Tibial artery (tissue), 4 donors: ENCODE data around the gene TRIM66.

Experiments
- DNase-seq, 2 donors: peaks; one replicate each; pipeline ENCODE4 v3.0.0-alpha.2; 2019
- H3K27ac ChIP-seq, 2 donors: fragments of 200-600 bp; sonication (generic) in 1 of 2; 1 replicate in 1 of 2; 2 replicates in 1 of 2; pipeline ENCODE4 v1.5.1; 2018 to 2019; ENCODE audit warnings: mild to moderate bottlenecking in 1 of 2
- H3K27me3 ChIP-seq, 2 donors: fragments of 200-600 bp; sonication (generic) in 1 of 2; one replicate each; pipeline versions ENCODE4 v1.5.1 to v1.6.0; 2016 to 2019
- H3K36me3 ChIP-seq, 3 donors: fragments of 200-600 bp; sonication (generic) in 2 of 3; one replicate each; pipeline ENCODE4 v1.5.1; 2016 to 2019; ENCODE audit warnings: mild to moderate bottlenecking in 2 of 3
- H3K4me1 ChIP-seq, 4 donors: fragments of 200-600 bp; sonication (generic) in 2 of 4; 1 replicate in 3 of 4; 2 replicates in 1 of 4; pipeline ENCODE4 v1.5.1; 2016 to 2019
- H3K4me3 ChIP-seq, 2 donors: fragments of 200-600 bp; sonication (generic) in 1 of 2; 1 replicate in 1 of 2; 2 replicates in 1 of 2; pipeline ENCODE4 v1.5.1; 2018 to 2019; ENCODE audit warnings: mild to moderate bottlenecking in 2 of 2
- H3K9me3 ChIP-seq, 3 donors: fragments of 200-600 bp; sonication (generic) in 1 of 3; one replicate each; pipeline ENCODE4 v1.5.1; 2016 to 2019
- intact Hi-C: fragments of 100-400 bp; cut with DNase I; formaldehyde crosslinking; loops from one replicate; pipeline ENCODE4 v1.15.0; 2023; ENCODE audit warnings: low total_unique reads
- TF ChIP-seq, protein P1 (sequence below), 2 experiments: fragments of 200-600 bp in 1 of 2; fragments of 450-650 bp in 1 of 2; IDR thresholded peaks; one replicate each; pipeline ENCODE4 v1.5.1; 2017 to 2019; ENCODE audit warnings: antibody characterized with exemption in 2 of 2, mild to moderate bottlenecking in 1 of 2, moderate library complexity in 1 of 2

Gene TRIM66

DNA sequence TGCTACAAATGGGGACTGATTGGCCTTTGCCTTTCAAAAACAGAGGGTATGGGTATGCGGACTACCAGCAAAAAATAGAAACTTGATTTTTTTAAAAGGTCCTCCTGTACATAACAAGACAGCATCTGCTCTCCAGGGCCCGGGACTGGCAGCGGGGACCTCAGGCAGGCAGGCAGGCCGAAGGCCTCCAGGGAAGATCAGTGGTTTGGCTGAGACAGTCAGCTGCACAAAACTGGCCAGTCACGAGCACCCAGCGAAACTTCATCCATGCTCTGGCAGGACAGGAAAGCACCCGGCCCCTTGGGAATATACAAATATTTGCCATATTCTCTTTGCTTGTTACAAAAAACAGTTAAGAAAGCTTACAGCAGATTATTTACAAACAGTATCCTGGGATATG, 11.1 kb upstream of the TRIM66 start:
- intact Hi-C loops: no loop called here
- Histone ChIP-seq H3K36me3 (peaks cover 67 to 75% (median 70%) of the 10 kb centered on the region in 3 donors), H3K27ac (peak overlapping the region; percentile 57 to 69), H3K9me3 (no peaks in the 10 kb centered on the region), H3K4me3 (no peak overlapping the region), H3K27me3 (no peaks in the 10 kb centered on the region), H3K4me1 (peaks cover 0 to 21% (median 8%) of the 10 kb centered on the region in 4 donors)
- DNase-seq: no peak
- TF ChIP-seq, protein P1, sequence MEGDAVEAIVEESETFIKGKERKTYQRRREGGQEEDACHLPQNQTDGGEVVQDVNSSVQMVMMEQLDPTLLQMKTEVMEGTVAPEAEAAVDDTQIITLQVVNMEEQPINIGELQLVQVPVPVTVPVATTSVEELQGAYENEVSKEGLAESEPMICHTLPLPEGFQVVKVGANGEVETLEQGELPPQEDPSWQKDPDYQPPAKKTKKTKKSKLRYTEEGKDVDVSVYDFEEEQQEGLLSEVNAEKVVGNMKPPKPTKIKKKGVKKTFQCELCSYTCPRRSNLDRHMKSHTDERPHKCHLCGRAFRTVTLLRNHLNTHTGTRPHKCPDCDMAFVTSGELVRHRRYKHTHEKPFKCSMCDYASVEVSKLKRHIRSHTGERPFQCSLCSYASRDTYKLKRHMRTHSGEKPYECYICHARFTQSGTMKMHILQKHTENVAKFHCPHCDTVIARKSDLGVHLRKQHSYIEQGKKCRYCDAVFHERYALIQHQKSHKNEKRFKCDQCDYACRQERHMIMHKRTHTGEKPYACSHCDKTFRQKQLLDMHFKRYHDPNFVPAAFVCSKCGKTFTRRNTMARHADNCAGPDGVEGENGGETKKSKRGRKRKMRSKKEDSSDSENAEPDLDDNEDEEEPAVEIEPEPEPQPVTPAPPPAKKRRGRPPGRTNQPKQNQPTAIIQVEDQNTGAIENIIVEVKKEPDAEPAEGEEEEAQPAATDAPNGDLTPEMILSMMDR (IDR thresholded peaks at IDR 0.05): no peak

DNA sequence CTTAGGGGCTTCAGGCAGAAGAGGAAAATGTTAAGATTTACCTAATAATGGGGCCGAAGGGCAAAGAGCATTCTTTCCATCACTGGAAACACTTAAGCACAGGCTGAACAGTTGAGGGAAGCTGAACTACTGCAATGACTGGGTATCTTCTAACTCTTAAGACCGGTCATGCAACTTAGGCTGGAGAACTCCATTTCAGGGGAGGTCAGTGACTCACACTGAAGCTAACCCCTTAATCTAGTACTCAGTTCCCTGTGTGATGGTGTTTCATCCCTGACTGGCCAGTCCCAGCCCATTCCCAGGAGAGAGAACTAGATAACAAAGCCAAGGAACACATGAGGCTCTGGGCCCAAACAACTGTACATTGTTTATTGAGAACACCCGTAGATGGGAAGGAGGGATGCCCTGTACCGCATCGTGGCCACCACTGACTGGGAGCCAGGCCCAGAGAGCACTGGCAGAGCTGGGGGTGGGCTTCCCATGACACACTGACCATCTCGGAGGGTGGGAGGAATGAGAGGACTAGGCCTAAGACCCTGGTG, 10.6 kb upstream of the TRIM66 start:
- Histone ChIP-seq H3K4me3 (no peak overlapping the region), H3K9me3 (no peaks in the 10 kb centered on the region), H3K36me3 (peaks cover 63 to 70% (median 65%) of the 10 kb centered on the region in 3 donors), H3K27ac (peak overlapping the region; percentile 57 to 69), H3K4me1 (peaks cover 0 to 26% (median 10%) of the 10 kb centered on the region in 4 donors), H3K27me3 (no peaks in the 10 kb centered on the region)
- DNase-seq: no peak
- intact Hi-C loops: no loop called here
- TF ChIP-seq, protein P1 (IDR thresholded peaks at IDR 0.05): no peak

DNA sequence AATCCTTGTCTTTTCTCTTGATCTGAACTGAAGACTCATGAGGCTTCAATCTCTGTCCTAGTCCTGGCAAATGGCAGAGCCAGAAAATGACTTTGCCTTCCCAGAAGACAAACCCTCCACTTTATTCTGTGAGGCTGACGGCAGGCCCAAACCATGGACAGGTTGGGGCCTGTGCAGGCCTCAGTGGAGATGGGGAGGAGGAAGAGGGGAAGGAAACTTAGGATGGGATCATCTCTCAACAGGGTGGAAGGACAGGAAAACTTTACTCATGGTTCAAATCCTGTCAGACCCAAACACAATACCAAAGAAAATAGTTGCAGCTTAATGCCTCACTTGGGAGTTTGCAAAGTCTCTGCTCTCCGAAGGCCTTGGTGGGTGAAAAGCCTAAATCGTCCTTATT, 10.0 kb upstream of the TRIM66 start:
- Histone ChIP-seq H3K4me3 (no peak overlapping the region), H3K36me3 (peaks cover 58 to 65% (median 58%) of the 10 kb centered on the region in 3 donors)
- intact Hi-C loops: no loop called here

DNA sequence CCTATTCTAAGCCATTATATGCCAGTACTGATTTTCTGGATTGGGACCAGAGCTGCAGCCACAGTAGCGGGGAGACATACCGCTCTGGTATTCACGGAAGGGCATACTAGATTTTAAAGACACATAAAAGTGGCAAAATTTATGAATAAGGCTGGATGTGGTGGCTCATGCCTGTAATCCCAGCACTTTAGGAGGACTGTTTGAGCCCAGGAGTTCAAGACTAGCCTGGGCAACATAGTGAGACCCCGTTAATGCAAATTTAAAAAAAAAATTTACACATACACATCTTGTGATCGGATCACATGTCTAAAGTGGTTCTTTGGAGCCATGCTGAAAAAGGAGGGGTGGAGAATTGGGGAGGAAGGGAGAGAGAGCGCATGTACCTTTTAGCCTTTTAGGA, 9.1 kb upstream of the TRIM66 start:
- TF ChIP-seq, protein P1 (IDR thresholded peaks at IDR 0.05): no peak
- Histone ChIP-seq H3K36me3 (peaks cover 50 to 65% (median 57%) of the 10 kb centered on the region in 3 donors), H3K9me3 (no peaks in the 10 kb centered on the region), H3K27me3 (no peaks in the 10 kb centered on the region), H3K27ac (no peak overlapping the region), H3K4me3 (no peak overlapping the region), H3K4me1 (peaks cover 0 to 35% (median 17%) of the 10 kb centered on the region in 4 donors)
- intact Hi-C loops: no loop called here
- no peak for DNase-seq

More for the DNA sequence above, 10.0 kb upstream of the TRIM66 start:
- peak overlapping the region; percentile 5 to 69 for H3K27ac ChIP-seq
- no peaks in the 10 kb centered on the region for H3K9me3 ChIP-seq
- DNase-seq: no peak
- TF ChIP-seq, protein P1 (IDR thresholded peaks at IDR 0.05): no peak
- H3K27me3 ChIP-seq: no peaks in the 10 kb centered on the region
- peaks cover 0 to 33% (median 16%) of the 10 kb centered on the region in 4 donors for H3K4me1 ChIP-seq

DNA sequence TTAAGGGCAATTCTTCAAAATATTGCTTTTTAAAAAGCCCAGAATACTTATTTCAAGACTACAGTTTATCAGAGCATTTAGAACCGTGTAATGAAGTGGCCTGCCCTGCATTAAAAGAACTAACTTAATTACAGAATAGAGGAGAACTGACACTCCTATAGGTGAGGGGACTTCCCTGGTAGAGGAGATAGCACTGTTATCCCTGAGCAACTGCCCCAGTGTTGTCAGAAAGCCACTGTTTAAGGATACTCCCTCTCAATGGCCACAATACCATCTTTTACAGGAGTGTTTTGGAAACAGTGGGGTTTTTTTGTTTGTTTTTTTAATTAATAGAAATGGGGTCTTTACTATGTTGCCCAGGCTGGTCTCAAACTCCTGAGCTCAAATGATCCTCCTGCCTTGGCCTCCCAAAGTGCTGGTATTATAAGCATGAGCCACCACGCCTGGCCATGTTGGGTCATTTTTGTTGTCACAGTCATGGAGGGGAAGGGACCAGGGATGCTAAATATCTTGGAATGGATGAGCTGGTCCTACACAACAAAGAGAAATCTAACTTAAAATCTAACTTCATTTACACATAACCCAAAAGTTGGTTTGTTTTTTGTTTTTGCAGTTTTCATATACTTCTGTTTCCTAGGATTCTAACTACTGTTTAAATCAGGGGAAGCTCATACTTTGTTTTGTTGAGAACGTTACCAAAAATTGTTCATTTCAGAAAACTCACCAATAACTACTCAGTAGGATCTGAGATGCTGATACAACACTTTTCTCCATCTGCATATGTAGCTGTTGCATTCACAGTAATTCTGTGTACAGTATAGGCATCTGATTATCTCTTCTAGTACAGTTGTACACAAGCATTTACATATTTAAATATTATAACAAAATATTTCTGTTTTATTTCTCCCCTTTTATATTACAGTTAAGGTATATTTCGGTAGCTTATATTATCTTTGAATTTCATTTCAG, 8.2 kb upstream of the TRIM66 start:
- TF ChIP-seq, protein P1 (IDR thresholded peaks at IDR 0.05): no peak
- H3K36me3 ChIP-seq: peaks cover 49 to 65% (median 57%) of the 10 kb centered on the region in 3 donors
- no peak for DNase-seq
- no peaks in the 10 kb centered on the region for H3K9me3 ChIP-seq
- no peak overlapping the region for H3K27ac ChIP-seq
- H3K27me3 ChIP-seq: no peaks in the 10 kb centered on the region
- peaks cover 0 to 35% (median 17%) of the 10 kb centered on the region in 4 donors for H3K4me1 ChIP-seq
- H3K4me3 ChIP-seq: no peak overlapping the region
- intact Hi-C loops: no loop called here
